Loucy (cell line): Measurements from ENCODE around the gene CROCC2.

Source experiments
- CTCF ChIP-seq: fragments of 200-600 bp; sonication (generic); conservative IDR thresholded peaks from 2 replicates; pipeline ENCODE4 v1.5.1; 2014; ENCODE audit warnings: mild to moderate bottlenecking, antibody characterized with exemption, low read length
- EZH2phosphoT487 ChIP-seq: fragments of 200-600 bp; IDR thresholded peaks from 2 replicates; pipeline ENCODE4 v1.6.1; 2018; ENCODE audit warnings: antibody characterized with exemption, mild to moderate bottlenecking, moderate library complexity, borderline replicate concordance

DNA sequence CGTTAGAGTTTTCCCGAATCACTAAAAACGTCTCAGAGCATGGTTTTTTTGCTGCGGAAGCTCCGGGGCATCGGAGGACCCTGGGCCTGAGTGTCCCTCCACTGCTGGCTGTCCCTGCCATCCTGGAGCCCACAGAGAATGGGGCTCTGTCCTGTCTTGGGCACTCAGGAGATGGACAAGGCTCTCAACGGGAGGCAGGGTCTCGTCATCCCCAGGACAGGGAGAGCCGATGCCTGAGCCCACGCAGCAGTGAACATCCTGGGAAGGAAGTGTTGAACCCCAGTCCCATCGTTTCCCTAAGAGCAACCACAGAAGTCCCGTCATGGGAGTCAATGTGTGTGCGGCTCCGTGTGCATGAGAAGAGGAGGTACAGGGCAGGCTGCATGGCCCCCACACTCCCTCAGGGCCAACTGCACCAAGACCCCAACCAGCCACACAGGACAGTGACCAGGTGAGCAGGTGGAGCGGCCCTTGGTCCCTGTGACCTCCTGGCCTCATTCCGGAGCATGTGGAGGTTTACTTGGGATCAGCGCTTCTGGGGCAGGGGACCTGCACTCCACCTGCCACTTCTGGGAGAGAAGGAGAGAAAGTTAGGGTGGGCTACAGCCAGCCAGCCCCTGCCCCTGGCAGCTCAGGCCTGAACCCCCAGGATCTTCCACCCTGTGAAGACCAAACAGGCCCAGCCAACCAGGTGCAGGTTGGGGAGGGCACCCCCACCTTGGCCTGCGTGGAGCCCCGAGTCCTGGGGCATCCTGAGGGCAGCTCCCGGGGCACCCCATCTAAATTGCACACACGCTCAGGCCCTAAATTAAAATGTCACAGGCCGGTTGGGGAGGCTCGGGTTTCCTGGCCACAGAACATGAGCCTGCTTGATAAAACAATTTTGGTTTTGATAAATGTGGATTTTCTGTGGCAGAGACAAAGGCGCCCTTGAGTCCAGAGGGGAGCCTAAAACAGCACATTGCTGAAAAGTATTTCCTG lies 89.2 kb downstream of the CROCC2 start:
- TF ChIP-seq CTCF: no peak
- no peak for TF ChIP-seq EZH2phosphoT487
